Trophoblast cell (in vitro differentiated cells and primary cell): ENCODE results near the gene DDTL.

ENCODE experiments used
- DNase-seq, 2 donors: peaks; one replicate each; pipeline ENCODE4 v3.0.0-alpha.2; 2016
- H2AFZ ChIP-seq: 2 replicates; pipeline ENCODE4 v1.6.1; 2013; ENCODE audit warnings: low read length, moderate library complexity, mild to moderate bottlenecking; ENCODE audit not compliant: insufficient read depth, poor library complexity
- H2AK5ac ChIP-seq: 2 replicates; pipeline ENCODE4 v1.6.1; 2013; ENCODE audit warnings: mild to moderate bottlenecking, low read length
- H2BK120ac ChIP-seq: 2 replicates; pipeline ENCODE4 v1.6.1; 2013; ENCODE audit warnings: low read length, mild to moderate bottlenecking, moderate library complexity; ENCODE audit not compliant: insufficient read depth, poor library complexity
- H2BK12ac ChIP-seq: 2 replicates; pipeline ENCODE4 v1.6.1; 2013; ENCODE audit warnings: mild to moderate bottlenecking, low read length, moderate library complexity
- H2BK5ac ChIP-seq: 2 replicates; pipeline ENCODE4 v1.6.1; 2013; ENCODE audit warnings: low read length, low read depth, moderate library complexity, mild to moderate bottlenecking; ENCODE audit not compliant: poor library complexity
- H3K14ac ChIP-seq: 2 replicates; pipeline ENCODE4 v1.6.1; 2013; ENCODE audit warnings: mild to moderate bottlenecking, low read length
- H3K18ac ChIP-seq: 2 replicates; pipeline ENCODE4 v1.6.1; 2013; ENCODE audit warnings: mild to moderate bottlenecking, low read length
- H3K23ac ChIP-seq: 2 replicates; pipeline ENCODE4 v1.6.1; 2013; ENCODE audit warnings: low read length
- H3K27ac ChIP-seq: 2 replicates; pipeline ENCODE4 v1.5.1; 2013; ENCODE audit warnings: low read depth, mild to moderate bottlenecking, inconsistent platforms, low read length, moderate library complexity
- H3K27me3 ChIP-seq: 2 replicates; pipeline ENCODE4 v1.6.1; 2013; ENCODE audit warnings: inconsistent platforms, mild to moderate bottlenecking, low read length, moderate library complexity; ENCODE audit not compliant: insufficient read depth
- H3K36me3 ChIP-seq, 2 experiments: 1 replicate in 1 of 2; 2 replicates in 1 of 2; pipeline ENCODE4 v1.6.1; 2013; ENCODE audit warnings: low read length in 2 of 2, mild to moderate bottlenecking in 2 of 2, moderate library complexity in 1 of 2; ENCODE audit not compliant: insufficient read depth in 2 of 2, control insufficient read depth in 1 of 2
- H3K4ac ChIP-seq: 2 replicates; pipeline ENCODE4 v1.6.1; 2013; ENCODE audit warnings: low read depth, mild to moderate bottlenecking, low read length, moderate library complexity
- H3K4me1 ChIP-seq, 2 experiments: 1 replicate in 1 of 2; 2 replicates in 1 of 2; pipeline ENCODE4 v1.6.1; 2013; ENCODE audit warnings: low read length in 2 of 2, mild to moderate bottlenecking in 2 of 2, moderate library complexity in 1 of 2; ENCODE audit not compliant: insufficient read depth in 2 of 2, control insufficient read depth in 1 of 2
- H3K4me2 ChIP-seq: 2 replicates; pipeline ENCODE4 v1.6.1; 2013; ENCODE audit warnings: inconsistent platforms, mild to moderate bottlenecking, low read length, moderate library complexity
- H3K4me3 ChIP-seq: 2 replicates; pipeline ENCODE4 v1.5.1; 2013; ENCODE audit warnings: mild to moderate bottlenecking, low read depth, low read length, inconsistent platforms
- H3K79me1 ChIP-seq: one replicate; pipeline ENCODE4 v1.6.1; 2013; ENCODE audit warnings: low read length
- H3K79me2 ChIP-seq: 2 replicates; pipeline ENCODE4 v1.6.1; 2013; ENCODE audit warnings: low read length, mild to moderate bottlenecking; ENCODE audit not compliant: control insufficient read depth, insufficient read depth, poor library complexity
- H3K9ac ChIP-seq: 2 replicates; pipeline ENCODE4 v1.6.1; 2013; ENCODE audit warnings: mild to moderate bottlenecking, low read length
- H3K9me3 ChIP-seq: 2 replicates; pipeline ENCODE4 v1.6.1; 2013; ENCODE audit warnings: low read depth, mild to moderate bottlenecking, control low read depth, inconsistent platforms, low read length; ENCODE audit not compliant: insufficient read depth
- H4K12ac ChIP-seq: 2 replicates; pipeline ENCODE4 v1.6.1; 2013; ENCODE audit warnings: low read depth, mild to moderate bottlenecking, low read length, moderate library complexity
- H4K8ac ChIP-seq: 2 replicates; pipeline ENCODE4 v1.6.1; 2013; ENCODE audit warnings: low read depth, mild to moderate bottlenecking, low read length, moderate library complexity
- H4K91ac ChIP-seq: one replicate; pipeline ENCODE4 v1.6.1; 2013; ENCODE audit warnings: low read depth, mild to moderate bottlenecking, low read length, moderate library complexity
- WGBS: extraction: QIAGEN DNeasy Blood & Tissue Kit; methylation state at CpG from one replicate; pipeline ENCODE4 v1.1.7; 2013; ENCODE audit warnings: missing lambda C conversion rate; ENCODE audit not compliant: insufficient read length, insufficient coverage; ENCODE audit errors: extremely low coverage; 5-methylcytosine and 5-hydroxymethylcytosine counted together

The DDTL gene

DNA sequence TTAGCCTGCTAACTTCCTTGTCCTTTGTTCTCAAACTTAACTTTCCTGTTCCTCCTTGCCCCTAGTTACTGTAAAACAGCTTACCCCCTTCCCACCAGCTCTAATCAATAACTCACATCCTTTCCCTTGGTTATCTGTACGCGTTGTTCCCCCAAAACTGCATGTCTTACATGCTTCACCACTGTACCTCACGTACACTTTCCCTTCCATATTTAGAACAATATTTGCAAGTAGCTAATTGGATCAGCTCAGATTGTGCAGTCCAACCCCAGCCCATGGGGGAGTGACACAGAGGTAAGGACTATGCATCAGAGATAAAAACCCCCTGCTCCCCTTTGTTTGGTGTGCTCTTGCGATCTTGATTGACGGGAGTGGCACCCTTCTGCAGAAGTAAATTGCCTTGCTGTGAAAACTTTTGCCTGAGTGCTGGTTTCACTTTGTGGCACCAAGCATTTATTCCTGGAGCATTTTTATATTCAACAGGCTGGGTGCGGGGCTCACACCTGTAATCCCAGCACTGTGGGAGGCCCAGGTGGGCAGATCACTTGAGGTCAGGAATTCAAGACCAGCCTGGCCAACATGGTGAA is 41.6 kb upstream of the DDTL start:
- peak in 1 of 2 donors; percentile 0 for DNase-seq
- no peak overlapping the region for H3K14ac ChIP-seq
- no CpG with 5 or more reads among the region's 6 CpGs for WGBS

DNA sequence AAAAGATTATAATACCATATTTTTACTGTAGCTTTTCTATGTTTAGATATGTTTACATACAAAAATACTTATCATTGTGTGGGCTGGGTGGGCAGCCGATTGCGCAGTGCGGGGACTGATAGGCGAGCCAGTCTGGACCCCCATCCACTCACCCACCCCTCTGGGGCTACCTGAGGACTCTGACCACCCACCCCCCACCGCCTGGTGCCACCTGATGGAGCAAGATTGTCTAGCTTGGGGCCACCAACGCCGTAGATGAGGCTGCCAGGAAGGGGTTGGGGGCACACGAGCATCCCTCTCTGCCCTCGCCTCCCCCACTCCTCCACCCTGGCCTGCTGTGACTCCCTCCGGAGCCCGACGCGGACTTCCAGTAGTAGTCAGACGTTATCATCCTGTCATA is 40.1 kb upstream of the DDTL start:
- no peak overlapping the region for H2BK12ac ChIP-seq
- H2AK5ac ChIP-seq, result no peak overlapping the region
- no peak overlapping the region for H4K8ac ChIP-seq
- no peak overlapping the region for H3K23ac ChIP-seq
- H3K4ac ChIP-seq, result no peak overlapping the region
- H3K36me3 ChIP-seq, result peaks cover 4 to 12% of the 10 kb centered on the region in 2 experiments
- no peak overlapping the region for H3K4me3 ChIP-seq
- H4K12ac ChIP-seq, result no peak overlapping the region
- no peak overlapping the region for H3K18ac ChIP-seq
- H3K9ac ChIP-seq, result no peak overlapping the region
- peaks cover 8% of the 10 kb centered on the region for H3K9me3 ChIP-seq
- H2BK5ac ChIP-seq, result no peak overlapping the region
- H3K27me3 ChIP-seq, result no peaks in the 10 kb centered on the region
- WGBS, result no CpG with 5 or more reads among the region's 14 CpGs
- H3K27ac ChIP-seq, result no peak overlapping the region
- no peaks in the 10 kb centered on the region for H3K79me2 ChIP-seq
- H2AFZ ChIP-seq, result no peak overlapping the region
- DNase-seq, result no peak
- no peak overlapping the region for H4K91ac ChIP-seq
- H3K14ac ChIP-seq, result no peak overlapping the region
- peaks cover 1% of the 10 kb centered on the region for H3K79me1 ChIP-seq
- H3K4me2 ChIP-seq, result no peak overlapping the region
- H3K4me1 ChIP-seq, result peaks cover 4 to 6% of the 10 kb centered on the region in 2 experiments
- no peak overlapping the region for H2BK120ac ChIP-seq

More for the DNA sequence above, 41.6 kb upstream of the DDTL start:
- H4K91ac ChIP-seq, result no peak overlapping the region
- no peak overlapping the region for H3K23ac ChIP-seq
- H2BK5ac ChIP-seq, result no peak overlapping the region
- no peak overlapping the region for H2BK12ac ChIP-seq
- peaks cover 1% of the 10 kb centered on the region for H3K79me1 ChIP-seq
- no peak overlapping the region for H2BK120ac ChIP-seq
- H3K9me3 ChIP-seq, result peaks cover 8% of the 10 kb centered on the region
- H3K27ac ChIP-seq, result no peak overlapping the region
- no peak overlapping the region for H3K4ac ChIP-seq
- H4K12ac ChIP-seq, result no peak overlapping the region
- H3K18ac ChIP-seq, result no peak overlapping the region
- H3K36me3 ChIP-seq, result peaks cover 4 to 12% of the 10 kb centered on the region in 2 experiments
- no peak overlapping the region for H2AK5ac ChIP-seq
- H3K4me1 ChIP-seq, result peaks cover 4 to 9% of the 10 kb centered on the region in 2 experiments
- H3K27me3 ChIP-seq, result no peaks in the 10 kb centered on the region
- no peak overlapping the region for H3K4me2 ChIP-seq
- H3K4me3 ChIP-seq, result no peak overlapping the region
- H3K9ac ChIP-seq, result no peak overlapping the region
- no peak overlapping the region for H2AFZ ChIP-seq
- no peak overlapping the region for H4K8ac ChIP-seq
- no peaks in the 10 kb centered on the region for H3K79me2 ChIP-seq

DNA sequence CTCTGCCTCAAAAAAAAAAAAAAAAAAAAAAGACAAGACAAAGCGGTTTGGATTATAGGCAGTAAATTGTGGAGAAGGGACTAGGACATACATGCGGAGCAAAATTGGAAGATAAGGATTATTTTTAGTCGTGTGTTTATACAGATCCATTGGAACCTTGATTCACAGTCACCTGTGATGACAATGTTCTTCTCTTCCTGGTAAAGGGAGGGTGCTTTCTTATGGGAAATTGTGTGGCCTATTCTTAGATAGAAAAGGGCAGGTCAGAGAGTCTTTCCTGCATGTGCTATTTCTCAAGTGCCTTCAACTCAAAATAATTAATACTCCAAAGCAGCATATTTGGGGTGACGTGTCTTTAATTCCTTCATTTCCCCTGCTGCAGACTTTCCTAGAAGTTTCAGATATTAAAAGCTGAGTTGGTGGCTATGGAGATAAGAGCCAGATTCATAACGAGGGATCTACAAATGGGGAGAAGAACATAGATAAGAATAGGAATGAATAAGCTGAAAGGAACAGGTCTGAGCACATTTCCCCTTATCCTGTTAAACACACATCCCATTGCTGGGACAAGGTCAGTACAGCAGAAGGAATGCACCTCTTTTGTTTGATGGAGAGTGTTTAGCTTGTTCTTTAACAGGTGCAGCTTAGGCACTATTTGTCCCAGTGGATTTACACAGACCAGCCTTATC is 28.2 kb upstream of the DDTL start:
- Histone ChIP-seq H3K4me2 (no peak overlapping the region), H3K4me1 (no peaks in the 10 kb centered on the region), H3K36me3 (no peaks in the 10 kb centered on the region), H2AFZ (no peak overlapping the region), H3K9ac (no peak overlapping the region), H3K79me1 (no peaks in the 10 kb centered on the region), H3K4me3 (no peak overlapping the region), H3K4ac (no peak overlapping the region), H4K8ac (no peak overlapping the region), H2BK12ac (no peak overlapping the region), H4K91ac (no peak overlapping the region), H2BK120ac (no peak overlapping the region), H3K14ac (no peak overlapping the region), H2AK5ac (no peak overlapping the region), H3K27me3 (no peaks in the 10 kb centered on the region), H3K9me3 (no peaks in the 10 kb centered on the region), H4K12ac (no peak overlapping the region), H3K18ac (no peak overlapping the region), H3K23ac (no peak overlapping the region), H3K79me2 (no peaks in the 10 kb centered on the region), H3K27ac (no peak overlapping the region), H2BK5ac (no peak overlapping the region)
- no peak for DNase-seq
- WGBS, result 100% methylated on average over 1 of the region's 5 CpGs

DNA sequence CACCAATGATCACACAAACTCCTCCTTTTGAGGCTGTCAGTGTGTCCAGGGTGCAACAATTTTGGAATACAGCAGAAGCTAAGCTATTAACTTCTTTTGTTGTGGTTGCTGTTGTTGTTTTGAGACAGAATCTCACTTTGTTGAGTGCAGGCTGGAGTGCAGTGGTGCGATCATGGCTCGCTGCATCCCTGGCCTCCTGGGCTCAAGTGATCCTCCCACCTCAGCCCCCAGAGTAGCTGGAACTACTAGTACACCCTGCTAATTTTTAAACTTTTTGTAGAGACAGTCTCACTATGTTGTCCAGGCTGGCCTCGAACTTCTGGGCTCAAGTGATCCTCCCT is 27.7 kb upstream of the DDTL start:
- H3K4me1 ChIP-seq, result no peaks in the 10 kb centered on the region
- H3K14ac ChIP-seq, result no peak overlapping the region
- DNase-seq, result no peak
- no peak overlapping the region for H3K27ac ChIP-seq
- H4K91ac ChIP-seq, result no peak overlapping the region
- H2BK120ac ChIP-seq, result no peak overlapping the region
- H2AK5ac ChIP-seq, result no peak overlapping the region
- no peak overlapping the region for H4K12ac ChIP-seq
- H2BK5ac ChIP-seq, result no peak overlapping the region
- no peak overlapping the region for H3K18ac ChIP-seq
- H3K36me3 ChIP-seq, result no peaks in the 10 kb centered on the region
- no peak overlapping the region for H4K8ac ChIP-seq
- no peaks in the 10 kb centered on the region for H3K9me3 ChIP-seq
- H3K79me1 ChIP-seq, result no peaks in the 10 kb centered on the region
- no CpG with 5 or more reads among the region's 3 CpGs for whole genome bisulfite sequencing
- no peak overlapping the region for H3K4me3 ChIP-seq
- no peak overlapping the region for H2BK12ac ChIP-seq
- no peak overlapping the region for H3K23ac ChIP-seq
- no peaks in the 10 kb centered on the region for H3K27me3 ChIP-seq
- no peak overlapping the region for H2AFZ ChIP-seq
- H3K9ac ChIP-seq, result no peak overlapping the region
- H3K4me2 ChIP-seq, result no peak overlapping the region
- H3K79me2 ChIP-seq, result no peaks in the 10 kb centered on the region
- H3K4ac ChIP-seq, result no peak overlapping the region
